ENCODE data around the gene CABP5. TPM values are rescaled to one million over a fixed set of nuclear protein-coding genes. Genes with fewer than 3 reads are reported as not detected.

CABP5 gene
- total RNA-seq, 1 experiment from 2014 or later: not detected

- no peak overlapping the region for H3K27ac ChIP-seq (ENCODE audit: insufficient read length, low read depth, low read length)
- peaks cover 1% of the 10 kb centered on the region; the same call in 1 of the 2 replicates for H3K27me3 Mint-ChIP-seq (ENCODE audit: low read depth)
- no peak overlapping the region for H2BK15ac ChIP-seq (ENCODE audit: low read depth, low read length)
- H3K23ac ChIP-seq (ENCODE audit: insufficient read length, low read depth, low read length): no peak overlapping the region
- no peak overlapping the region for H4K8ac ChIP-seq (replicated peaks; ENCODE audit: insufficient read length, low read depth, low read length)
- no peak overlapping the region for H3K18ac ChIP-seq (ENCODE audit: insufficient read length, low read depth, low read length)
- no peak overlapping the region for H3K4me2 ChIP-seq (ENCODE audit: insufficient read depth, insufficient read length, low read length)
- no peaks in the 10 kb centered on the region for H3K79me2 ChIP-seq (ENCODE audit: insufficient read depth, low read length)
- H3K9me3 ChIP-seq (ENCODE audit: control insufficient read depth, low read depth, low read length): no peaks in the 10 kb centered on the region
- no peaks in the 10 kb centered on the region for H4K20me1 ChIP-seq (ENCODE audit: control insufficient read depth, insufficient read depth, insufficient read length)
- no peak overlapping the region for H2BK12ac ChIP-seq (ENCODE audit: insufficient read length, low read depth, low read length)
- H2BK120ac ChIP-seq (ENCODE audit: low read depth, low read length, poor library complexity, severe bottlenecking): no peak overlapping the region
- no peak for TF ChIP-seq CTCF (conservative IDR thresholded peaks at IDR 0.05)
- WGBS (ENCODE audit: extremely low coverage, insufficient read length, low lambda C conversion rate): no CpG with 5 or more reads among the region's 5 CpGs
- no peaks in the 10 kb centered on the region for H3K79me1 ChIP-seq (ENCODE audit: insufficient read depth, low read depth, low read length, poor library complexity, severe bottlenecking)
- no peak overlapping the region for H3K4me3 Mint-ChIP-seq
- H3K9ac ChIP-seq (ENCODE audit: extremely low read depth, insufficient read length, low read length): no peak overlapping the region
- H3K14ac ChIP-seq (ENCODE audit: insufficient read depth, low read length): no peak overlapping the region
- no peak overlapping the region for H3K27ac Mint-ChIP-seq
- H3K23me2 ChIP-seq (ENCODE audit: insufficient read length, low read depth, low read length, poor library complexity, severe bottlenecking): no peaks in the 10 kb centered on the region
- no peak for DNase-seq
- no peak overlapping the region for H4K91ac ChIP-seq (ENCODE audit: insufficient read length, low read depth, low read length)
- no peak overlapping the region for H2AK5ac ChIP-seq (ENCODE audit: insufficient read length, low read length)
- peaks cover 12% of the 10 kb centered on the region; the same call in 1 of the 2 replicates for H3K4me1 ChIP-seq (ENCODE audit: insufficient read depth, low read length)
- H3K4me1 Mint-ChIP-seq: peaks cover 24 to 30% of the 10 kb centered on the region in 2 experiments
- H4K5ac ChIP-seq (ENCODE audit: insufficient read length, low read depth, low read length): no peak overlapping the region
- peaks cover 2 to 7% (median 6%) of the 10 kb centered on the region in 3 experiments; a peak in 5 of 7 replicates for H3K36me3 Mint-ChIP-seq (ENCODE audit: insufficient read depth in 1 of 3, low read depth in 3 of 3)
- no peak overlapping the region for H3K4ac ChIP-seq (ENCODE audit: low read depth, low read length)
- H3K9me3 Mint-ChIP-seq: peaks cover 4 to 6% of the 10 kb centered on the region in 2 experiments; a peak in 1 of 5 replicates
- no peak overlapping the region for H2BK5ac ChIP-seq (ENCODE audit: insufficient read length, low read length)
- H3T11ph ChIP-seq (ENCODE audit: low read length): no peak overlapping the region
- H2AFZ ChIP-seq (ENCODE audit: low read length): no peak overlapping the region
- H3K27me3 ChIP-seq (ENCODE audit: insufficient read depth, low read length): no peaks in the 10 kb centered on the region
- no peak overlapping the region for H3K56ac ChIP-seq (ENCODE audit: insufficient read length, low read depth, low read length)
- no peak overlapping the region for H2BK20ac ChIP-seq (ENCODE audit: low read depth, low read length, poor library complexity, severe bottlenecking)
Measured at GRCh38 chr19:48060381-48060780, 16.5 kb upstream of the CABP5 start.
